DOHH2 (cell line): ENCODE results near the gene RNF130.

Experiments used
- H3F3A ChIP-seq: fragments of 200-600 bp; sonication (generic), shearing (Covaris generic); 2 replicates; pipeline ENCODE4 v1.6.0; 2016; ENCODE audit warnings: antibody characterized with exemption, mild to moderate bottlenecking; ENCODE audit not compliant: control insufficient read depth, insufficient read depth
- H3K27ac ChIP-seq: fragments of 200-600 bp; sonication (generic); 2 replicates; pipeline ENCODE4 v1.5.1; 2014; ENCODE audit warnings: low read depth, mild to moderate bottlenecking, low read length, moderate library complexity
- H3K27me3 ChIP-seq: fragments of 200-600 bp; sonication (generic); 2 replicates; pipeline ENCODE4 v1.6.1; 2014; ENCODE audit warnings: mild to moderate bottlenecking, low read length, mixed read lengths; ENCODE audit not compliant: control insufficient read depth
- H3K36me3 ChIP-seq: fragments of 200-600 bp; sonication (generic); 2 replicates; pipeline ENCODE4 v1.6.1; 2014; ENCODE audit warnings: mild to moderate bottlenecking, low read length, moderate library complexity, mixed read lengths; ENCODE audit not compliant: control insufficient read depth
- H3K4me1 ChIP-seq: fragments of 200-600 bp; sonication (generic); 2 replicates; pipeline ENCODE4 v1.6.1; 2014; ENCODE audit warnings: mild to moderate bottlenecking, low read length, mixed read lengths; ENCODE audit not compliant: control insufficient read depth
- H3K4me2 ChIP-seq: fragments of 200-600 bp; sonication (generic); 2 replicates; pipeline ENCODE4 v1.6.0; 2014; ENCODE audit warnings: mild to moderate bottlenecking, low read length, moderate library complexity
- H3K4me3 ChIP-seq: fragments of 200-600 bp; sonication (generic); 2 replicates; pipeline ENCODE4 v1.5.1; 2014; ENCODE audit warnings: mild to moderate bottlenecking, low read length, mixed read lengths
- H3K79me2 ChIP-seq: fragments of 200-600 bp; sonication (generic); 2 replicates; pipeline ENCODE4 v1.6.1; 2014; ENCODE audit warnings: mild to moderate bottlenecking, low read length, mixed read lengths; ENCODE audit not compliant: control insufficient read depth
- H3K9me2 ChIP-seq: fragments of 200-600 bp; sonication (generic); replicated peaks from 2 replicates; pipeline ENCODE4 v1.6.1; 2014; ENCODE audit warnings: mild to moderate bottlenecking, low read length, mixed read lengths; ENCODE audit not compliant: control insufficient read depth
- H3K9me3 ChIP-seq: fragments of 200-600 bp; sonication (generic); 2 replicates; pipeline ENCODE4 v1.6.1; 2014; ENCODE audit warnings: antibody characterized with exemption, low read length, mixed read lengths; ENCODE audit not compliant: control insufficient read depth, insufficient read depth
- H4K20me1 ChIP-seq: fragments of 200-600 bp; sonication (generic); 2 replicates; pipeline ENCODE4 v1.6.0; 2014; ENCODE audit warnings: low read depth, mild to moderate bottlenecking, antibody characterized with exemption, low read length, moderate library complexity; ENCODE audit not compliant: control insufficient read depth, insufficient read depth
- EZH2phosphoT487 ChIP-seq: fragments of 200-600 bp; sonication (generic); IDR thresholded peaks from 2 replicates; pipeline ENCODE4 v1.6.1; 2017; ENCODE audit warnings: borderline replicate concordance, mild to moderate bottlenecking, antibody characterized with exemption, low read length, moderate library complexity, mixed read lengths
- TF ChIP-seq, protein P1 (sequence below): fragments of 200-600 bp; sonication (generic); IDR thresholded peaks from one replicate; pipeline ENCODE4 v1.5.1; 2014; ENCODE audit warnings: antibody characterized with exemption, mild to moderate bottlenecking, low read depth, low read length; ENCODE audit not compliant: poor library complexity, severe bottlenecking

Gene RNF130

DNA sequence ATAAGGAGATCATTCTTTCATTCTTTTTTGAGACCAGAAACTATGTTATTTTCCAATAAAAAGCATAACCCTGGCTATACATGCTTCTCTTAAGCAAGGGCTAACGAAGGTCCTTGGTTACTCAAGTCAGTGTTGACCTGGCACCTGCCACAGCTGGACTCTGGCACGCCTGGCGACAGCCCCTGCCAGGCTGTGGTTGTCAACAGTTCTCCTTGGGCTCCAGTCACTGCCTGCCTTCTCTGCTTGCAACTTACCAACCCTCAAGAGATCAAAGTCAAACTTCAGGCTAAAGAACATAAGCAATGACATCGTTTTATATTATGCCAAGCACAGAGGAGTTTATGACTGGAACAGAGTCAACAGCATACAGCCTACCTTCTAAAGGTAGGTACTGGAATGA is 102.4 kb downstream of the RNF130 start:
- H3K4me3 ChIP-seq = no peak overlapping the region
- no peaks in the 10 kb centered on the region for H3K79me2 ChIP-seq
- no peak overlapping the region for H3K27ac ChIP-seq
- H3F3A ChIP-seq = no peaks in the 10 kb centered on the region
- H3K4me1 ChIP-seq = peaks cover 32% of the 10 kb centered on the region
- no peaks in the 10 kb centered on the region for H3K36me3 ChIP-seq
- H3K4me2 ChIP-seq = no peak overlapping the region
- H3K27me3 ChIP-seq = no peaks in the 10 kb centered on the region
- H4K20me1 ChIP-seq = no peaks in the 10 kb centered on the region
- TF ChIP-seq, protein P1, sequence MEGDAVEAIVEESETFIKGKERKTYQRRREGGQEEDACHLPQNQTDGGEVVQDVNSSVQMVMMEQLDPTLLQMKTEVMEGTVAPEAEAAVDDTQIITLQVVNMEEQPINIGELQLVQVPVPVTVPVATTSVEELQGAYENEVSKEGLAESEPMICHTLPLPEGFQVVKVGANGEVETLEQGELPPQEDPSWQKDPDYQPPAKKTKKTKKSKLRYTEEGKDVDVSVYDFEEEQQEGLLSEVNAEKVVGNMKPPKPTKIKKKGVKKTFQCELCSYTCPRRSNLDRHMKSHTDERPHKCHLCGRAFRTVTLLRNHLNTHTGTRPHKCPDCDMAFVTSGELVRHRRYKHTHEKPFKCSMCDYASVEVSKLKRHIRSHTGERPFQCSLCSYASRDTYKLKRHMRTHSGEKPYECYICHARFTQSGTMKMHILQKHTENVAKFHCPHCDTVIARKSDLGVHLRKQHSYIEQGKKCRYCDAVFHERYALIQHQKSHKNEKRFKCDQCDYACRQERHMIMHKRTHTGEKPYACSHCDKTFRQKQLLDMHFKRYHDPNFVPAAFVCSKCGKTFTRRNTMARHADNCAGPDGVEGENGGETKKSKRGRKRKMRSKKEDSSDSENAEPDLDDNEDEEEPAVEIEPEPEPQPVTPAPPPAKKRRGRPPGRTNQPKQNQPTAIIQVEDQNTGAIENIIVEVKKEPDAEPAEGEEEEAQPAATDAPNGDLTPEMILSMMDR = no peak
- no peak for TF ChIP-seq EZH2phosphoT487
- H3K9me3 ChIP-seq = no peaks in the 10 kb centered on the region
- no peaks in the 10 kb centered on the region for H3K9me2 ChIP-seq

DNA sequence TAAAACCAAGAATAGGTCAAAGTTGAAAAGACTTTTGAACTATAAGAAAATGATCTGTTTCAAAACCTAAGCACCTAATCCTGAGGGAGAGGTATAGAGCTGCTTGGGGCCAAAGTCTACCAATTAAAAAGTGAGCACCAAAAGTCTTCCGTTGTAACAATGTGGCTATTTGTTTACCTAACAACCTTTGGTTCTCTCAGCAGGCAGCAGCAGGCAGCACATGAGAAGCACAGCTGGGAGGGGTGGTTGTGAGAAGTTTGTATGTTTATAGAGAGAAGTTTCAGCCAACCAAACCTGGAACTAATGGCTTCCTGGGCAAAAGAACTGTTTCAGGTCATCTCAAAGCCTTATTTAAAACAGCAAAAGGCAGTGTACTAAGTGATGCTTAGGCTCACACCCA is 104.1 kb downstream of the RNF130 start:
- no peaks in the 10 kb centered on the region for H3K9me3 ChIP-seq
- H3F3A ChIP-seq = no peaks in the 10 kb centered on the region
- H3K4me1 ChIP-seq = peaks cover 35% of the 10 kb centered on the region
- no peak overlapping the region for H3K27ac ChIP-seq
- H3K4me3 ChIP-seq = no peak overlapping the region
- H3K27me3 ChIP-seq = no peaks in the 10 kb centered on the region
- TF ChIP-seq EZH2phosphoT487 = no peak
- TF ChIP-seq, protein P1 = no peak
- no peaks in the 10 kb centered on the region for H3K79me2 ChIP-seq
- no peaks in the 10 kb centered on the region for H3K9me2 ChIP-seq
- H3K36me3 ChIP-seq = no peaks in the 10 kb centered on the region
- no peak overlapping the region for H3K4me2 ChIP-seq
- H4K20me1 ChIP-seq = no peaks in the 10 kb centered on the region

DNA sequence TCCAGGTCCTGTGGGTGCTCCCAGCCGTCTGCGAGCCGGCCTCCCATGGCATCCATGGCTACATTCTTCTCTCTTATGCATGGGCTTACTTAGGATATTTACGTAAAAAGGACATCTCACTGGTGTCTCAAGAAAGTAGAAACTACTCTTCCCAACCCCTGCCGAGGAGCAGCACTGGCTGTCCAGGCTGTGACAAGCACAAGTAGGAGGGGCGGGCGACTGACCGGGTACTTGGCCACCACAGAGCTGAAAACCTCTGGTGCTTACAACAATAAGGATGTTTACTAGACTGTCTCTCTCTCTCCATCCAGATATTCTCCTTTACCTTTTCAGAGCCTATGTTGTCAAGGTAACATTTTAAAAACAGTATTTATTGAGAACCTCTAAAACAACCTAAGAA is 107.5 kb downstream of the RNF130 start:
- Histone ChIP-seq H3K4me2 (peak overlapping the region; percentile 18), H3K27me3 (peaks cover 12% of the 10 kb centered on the region; the same call in 1 of the 2 replicates), H3K27ac (no peak overlapping the region), H3F3A (no peaks in the 10 kb centered on the region), H4K20me1 (no peaks in the 10 kb centered on the region), H3K9me2 (no peaks in the 10 kb centered on the region), H3K4me1 (peaks cover 14% of the 10 kb centered on the region), H3K4me3 (no peak overlapping the region), H3K9me3 (no peaks in the 10 kb centered on the region), H3K36me3 (no peaks in the 10 kb centered on the region), H3K79me2 (no peaks in the 10 kb centered on the region)
- TF ChIP-seq, protein P1 = no peak
- TF ChIP-seq EZH2phosphoT487 = no peak
